ENCODE measurements around the gene FPGS.
"Not testable (repeated sequence)": the region's sequence is repeated elsewhere in the genome, so short reads cannot be mapped to it uniquely, and the experiment has no call there.

Gene FPGS, protein sequence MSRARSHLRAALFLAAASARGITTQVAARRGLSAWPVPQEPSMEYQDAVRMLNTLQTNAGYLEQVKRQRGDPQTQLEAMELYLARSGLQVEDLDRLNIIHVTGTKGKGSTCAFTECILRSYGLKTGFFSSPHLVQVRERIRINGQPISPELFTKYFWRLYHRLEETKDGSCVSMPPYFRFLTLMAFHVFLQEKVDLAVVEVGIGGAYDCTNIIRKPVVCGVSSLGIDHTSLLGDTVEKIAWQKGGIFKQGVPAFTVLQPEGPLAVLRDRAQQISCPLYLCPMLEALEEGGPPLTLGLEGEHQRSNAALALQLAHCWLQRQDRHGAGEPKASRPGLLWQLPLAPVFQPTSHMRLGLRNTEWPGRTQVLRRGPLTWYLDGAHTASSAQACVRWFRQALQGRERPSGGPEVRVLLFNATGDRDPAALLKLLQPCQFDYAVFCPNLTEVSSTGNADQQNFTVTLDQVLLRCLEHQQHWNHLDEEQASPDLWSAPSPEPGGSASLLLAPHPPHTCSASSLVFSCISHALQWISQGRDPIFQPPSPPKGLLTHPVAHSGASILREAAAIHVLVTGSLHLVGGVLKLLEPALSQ

DNA sequence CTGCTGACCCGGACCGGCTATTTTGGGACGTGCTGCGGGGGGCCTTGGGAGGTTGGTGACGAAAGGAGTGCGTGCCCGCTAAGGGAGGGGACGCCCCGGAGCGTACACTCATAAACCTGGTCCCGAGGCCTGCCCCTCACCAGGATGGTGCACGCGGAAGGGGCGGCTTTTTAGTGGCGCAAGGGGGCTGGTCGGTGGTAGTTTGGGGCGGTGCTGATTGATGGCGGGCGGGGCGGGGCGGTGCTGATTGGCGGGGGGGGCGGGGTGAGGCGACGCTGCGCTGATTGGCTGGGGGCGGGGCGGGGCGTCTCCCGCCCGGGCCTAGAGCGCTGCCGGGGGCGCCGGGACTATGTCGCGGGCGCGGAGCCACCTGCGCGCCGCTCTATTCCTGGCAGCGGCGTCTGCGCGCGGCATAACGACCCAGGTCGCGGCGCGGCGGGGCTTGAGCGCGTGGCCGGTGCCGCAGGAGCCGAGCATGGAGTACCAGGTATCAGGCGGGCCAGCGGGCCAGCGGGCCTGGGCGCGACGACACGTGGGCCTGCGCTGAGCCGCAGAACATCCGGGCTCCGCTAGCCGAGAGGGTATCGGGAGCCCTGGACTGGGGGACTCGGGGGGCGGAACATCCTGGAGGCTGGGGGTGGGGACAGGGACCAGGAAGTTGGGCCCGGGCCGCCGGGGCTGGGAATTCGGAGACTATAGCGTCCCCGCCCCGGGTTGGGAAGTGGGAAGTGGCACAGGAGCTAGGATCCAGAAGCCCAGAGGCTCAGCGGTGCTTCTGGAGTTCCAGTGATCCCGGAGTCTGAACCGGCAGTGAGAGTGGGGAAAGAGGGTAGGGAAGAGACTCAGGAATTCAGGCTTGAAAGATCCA, at the start of gene FPGS:
TSS of gene FPGS (plus strand) at position 307 of the 868 bp plus-strand sequence. CDS start at position 350, 43 bp downstream.
- DNase-seq: peak; percentile 87

DNA sequence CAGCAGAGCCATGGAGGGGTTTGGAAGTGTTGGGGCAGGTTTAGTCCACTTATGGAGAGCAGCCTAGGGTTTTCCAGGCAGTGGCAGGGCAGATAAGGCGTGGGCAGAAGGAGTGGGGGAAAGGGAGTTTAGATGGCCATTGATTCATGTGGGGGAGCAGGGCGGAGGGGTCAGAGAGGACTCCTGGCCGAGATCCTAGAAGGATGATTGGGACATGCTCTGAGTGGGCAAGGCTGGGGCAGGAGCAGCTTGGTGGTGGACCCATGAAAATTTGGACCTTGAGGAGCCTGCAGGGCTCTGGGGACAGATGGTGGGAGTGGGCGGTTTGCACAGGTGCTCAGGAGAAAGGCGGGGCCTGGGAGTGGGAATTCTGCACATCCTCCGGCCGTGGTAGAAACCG, 49.5 kb upstream of the FPGS start:
- no peak for DNase-seq

DNA sequence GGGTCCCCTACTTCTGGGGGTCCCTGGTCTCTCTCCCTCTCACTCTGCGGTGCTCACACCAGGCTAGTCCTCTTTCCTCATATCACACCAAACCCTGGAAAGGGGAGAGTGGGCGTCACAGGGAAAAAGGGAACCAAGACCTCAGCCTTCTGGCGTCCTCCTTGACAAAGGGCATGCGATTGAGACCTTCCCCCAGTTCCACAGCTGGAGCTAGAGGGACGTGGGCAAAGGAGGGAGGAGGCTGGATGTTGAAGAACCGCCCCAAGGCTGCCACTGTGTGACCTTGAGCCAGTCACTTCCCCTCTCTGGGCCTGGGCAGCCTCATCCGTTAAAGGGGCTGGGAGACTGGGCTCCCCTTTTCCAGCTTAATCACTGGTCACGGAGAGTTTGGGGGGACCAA, 49.1 kb upstream of the FPGS start:
- DNase-seq: no peak

DNA sequence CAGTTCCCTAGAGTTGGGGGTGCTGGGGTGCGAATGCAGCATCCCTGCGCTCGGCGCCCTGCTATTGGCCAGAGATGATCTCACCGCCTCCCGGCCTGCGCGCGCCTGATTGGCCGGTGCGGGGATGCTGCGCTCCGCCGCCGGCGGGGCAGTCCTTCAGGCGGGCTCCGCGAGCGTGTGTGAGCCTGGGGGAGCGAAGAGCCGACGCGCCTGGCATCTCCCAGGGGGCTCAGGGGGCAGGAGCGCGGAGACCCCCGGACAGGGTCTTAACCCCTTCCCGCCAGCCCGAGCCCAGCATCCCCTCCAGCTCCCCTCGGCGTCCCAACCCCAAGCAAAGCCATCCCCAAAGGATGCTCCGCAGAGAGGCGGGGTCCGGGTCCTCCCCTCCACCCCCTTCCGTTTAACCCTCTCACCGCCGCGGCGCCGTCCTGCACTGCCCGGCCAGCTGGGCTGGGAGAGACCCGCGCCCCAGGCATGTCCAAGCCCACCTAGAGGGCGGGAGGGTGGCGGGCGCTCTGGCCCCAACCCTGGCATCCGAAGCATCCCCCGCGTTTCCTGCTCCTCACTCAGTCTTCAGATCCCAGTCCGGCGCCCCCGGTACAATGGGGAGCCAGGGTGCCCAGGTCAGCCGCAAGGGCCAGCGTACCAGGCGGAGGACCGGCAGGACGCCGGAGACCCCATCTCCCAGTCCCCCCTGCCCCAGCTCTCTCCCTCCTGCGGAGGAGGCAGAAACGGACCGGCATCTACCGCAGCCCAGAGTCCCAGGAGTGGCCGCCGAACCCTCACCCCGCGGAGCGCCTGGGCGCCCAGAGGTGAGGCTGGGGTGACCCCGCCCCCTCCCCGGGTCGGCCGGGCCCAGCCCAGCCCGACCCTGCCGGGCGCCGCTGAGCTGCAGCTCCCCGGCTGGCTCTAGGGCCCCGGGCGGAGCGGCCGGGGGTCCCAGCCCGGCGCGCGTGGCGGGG, 48.3 kb upstream of the FPGS start:
- DNase-seq: peak; percentile 28

DNA sequence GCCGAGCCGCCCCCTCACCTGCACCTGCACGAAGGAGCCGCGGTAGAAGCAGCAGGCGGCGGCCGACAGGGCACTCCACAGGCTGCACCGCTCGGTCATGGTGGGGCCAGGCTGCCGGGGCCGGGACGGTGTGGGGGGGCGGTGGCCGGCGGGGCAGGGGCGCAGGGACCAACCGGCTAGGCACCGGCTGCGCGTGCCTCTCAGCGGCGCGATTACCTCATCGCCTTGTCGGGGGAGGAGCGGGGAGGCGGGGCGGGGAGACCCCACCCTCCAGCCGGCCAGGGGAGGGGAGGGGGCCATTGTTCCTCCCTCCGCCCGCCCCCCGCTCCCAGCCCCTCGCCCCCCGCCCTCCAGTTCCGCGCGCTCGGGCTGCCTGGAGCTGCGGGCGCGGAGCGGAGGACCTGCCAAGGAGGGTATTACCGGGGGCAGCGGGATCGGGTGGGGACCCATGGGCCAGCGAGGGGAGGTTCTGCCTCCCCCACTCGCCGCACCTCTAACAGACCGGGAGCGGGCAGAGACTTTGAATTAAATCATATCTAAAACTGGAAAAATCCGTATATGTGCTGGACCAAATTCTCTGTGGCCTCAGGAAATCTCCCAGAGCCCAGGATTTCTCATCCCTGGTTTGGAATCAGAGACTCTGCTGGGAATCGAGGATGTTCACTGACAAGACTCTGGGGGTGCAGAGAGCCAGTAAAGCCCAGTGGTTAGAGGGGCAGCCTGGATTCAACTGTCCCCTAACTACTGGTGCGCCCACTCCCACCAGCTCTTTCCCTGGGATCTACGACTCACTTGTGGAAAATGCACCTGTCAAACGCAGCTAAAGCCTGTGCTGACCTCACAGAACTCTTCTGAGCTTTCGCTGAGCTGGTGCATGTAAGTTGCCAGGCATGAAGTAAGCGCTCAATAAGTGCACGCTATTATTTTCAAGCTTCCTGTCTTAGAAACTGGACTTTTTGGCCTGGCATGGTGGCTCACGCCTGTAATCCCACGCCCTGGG, 47.3 kb upstream of the FPGS start:
- DNase-seq: peak; percentile 17

DNA sequence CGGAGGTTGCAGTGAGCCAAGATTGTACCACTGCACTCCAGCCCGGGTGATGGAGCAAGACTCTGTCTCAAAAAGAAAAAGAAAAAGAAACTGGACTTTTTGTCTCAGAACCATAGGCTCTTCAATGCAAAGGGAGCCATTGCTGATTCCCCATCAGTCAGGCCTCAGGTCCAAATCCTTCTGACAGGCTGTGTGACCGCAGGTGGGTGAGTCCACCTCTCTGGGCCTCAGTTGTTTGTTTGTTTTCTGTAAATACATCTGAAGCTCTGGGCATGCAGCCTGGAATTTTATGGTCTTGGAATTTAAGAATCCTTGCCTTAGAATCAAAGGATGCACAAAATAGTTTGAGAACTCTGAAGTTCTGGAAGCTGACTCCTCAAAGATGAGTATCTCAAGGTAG, 46.4 kb upstream of the FPGS start:
- DNase-seq: no peak

DNA sequence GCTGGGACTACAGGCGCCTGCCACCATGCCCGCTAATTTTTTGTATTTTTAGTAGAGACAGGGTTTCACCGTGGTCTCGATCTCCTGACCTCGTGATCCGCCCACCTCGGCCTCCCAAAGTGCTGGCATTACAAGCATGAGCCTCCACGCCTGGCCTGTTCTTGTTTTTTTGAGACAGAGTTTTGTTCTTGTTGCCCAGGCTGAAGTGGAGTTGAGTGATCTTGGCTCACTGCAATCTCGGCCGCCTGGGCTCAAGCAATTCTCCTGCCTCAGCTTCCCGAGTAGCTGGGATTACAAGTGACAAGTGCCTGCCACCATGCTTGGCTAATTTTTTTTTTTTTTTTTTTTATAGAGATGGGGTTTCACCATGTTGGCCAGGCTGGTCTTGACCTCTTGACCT, 45.9 kb upstream of the FPGS start:
- DNase-seq: not testable (repeated sequence)

DNA sequence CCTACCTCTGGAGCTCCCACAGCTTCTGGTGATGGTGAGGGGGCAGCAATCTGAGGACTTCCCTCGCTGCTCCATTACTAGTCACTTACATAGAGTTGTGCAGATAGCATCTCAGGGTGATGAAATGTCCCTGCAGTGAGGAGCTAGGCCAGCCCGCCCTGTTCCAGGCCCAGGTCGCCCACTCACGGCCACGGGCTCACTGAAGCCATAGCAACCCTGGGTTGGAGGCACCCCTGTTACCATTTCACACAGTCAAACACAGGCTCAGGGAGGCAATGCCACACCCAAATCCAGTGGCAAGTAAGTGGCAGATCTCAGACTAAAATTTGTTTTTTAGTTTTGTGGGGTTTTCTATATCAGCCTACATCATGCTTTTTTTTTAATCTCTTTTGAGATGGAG, 43.8 kb upstream of the FPGS start:
- DNase-seq: no peak

DNA sequence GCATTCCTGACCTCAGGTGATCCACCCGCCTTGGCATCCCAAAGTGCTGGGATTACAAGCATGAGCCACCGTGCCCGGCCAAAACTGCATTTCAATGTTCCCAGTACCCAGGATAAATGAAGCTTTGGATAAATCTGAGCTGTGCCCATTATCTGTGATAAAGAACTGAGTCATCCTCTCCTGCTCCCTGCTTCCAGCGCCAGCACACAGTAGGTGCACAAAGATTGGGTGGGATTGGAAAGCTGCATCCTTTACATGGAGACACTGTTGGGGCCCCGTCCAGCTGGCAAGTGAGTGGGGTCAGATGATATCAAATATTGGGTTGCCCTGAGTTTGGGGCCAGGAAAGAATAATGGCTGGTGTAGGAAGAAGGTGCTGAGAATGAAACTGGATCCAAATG, 41.6 kb upstream of the FPGS start:
- DNase-seq: peak; percentile 4

DNA sequence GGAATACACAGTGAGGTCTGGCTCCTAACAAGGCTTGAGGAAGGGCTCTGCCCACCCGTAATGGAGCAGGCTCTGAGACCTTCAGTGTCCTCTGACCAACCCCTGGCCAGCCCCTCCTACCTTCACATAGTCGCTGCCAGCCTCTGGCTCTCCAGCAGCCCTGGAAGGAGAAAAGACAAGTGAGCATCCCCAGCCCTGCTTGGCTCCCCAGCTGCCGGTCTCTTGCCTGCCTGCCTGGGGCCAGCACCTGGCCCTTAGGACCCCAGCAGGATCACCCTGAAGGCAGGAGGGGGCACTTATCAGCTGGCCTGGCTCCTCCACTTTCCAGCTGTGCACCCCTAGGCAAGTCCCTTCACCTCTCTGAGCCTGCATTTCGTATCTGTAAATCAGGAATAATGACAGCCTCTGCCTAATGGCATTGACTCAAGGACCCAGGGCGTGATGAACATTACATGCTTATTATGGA, 41.2 kb upstream of the FPGS start:
- DNase-seq: no peak

DNA sequence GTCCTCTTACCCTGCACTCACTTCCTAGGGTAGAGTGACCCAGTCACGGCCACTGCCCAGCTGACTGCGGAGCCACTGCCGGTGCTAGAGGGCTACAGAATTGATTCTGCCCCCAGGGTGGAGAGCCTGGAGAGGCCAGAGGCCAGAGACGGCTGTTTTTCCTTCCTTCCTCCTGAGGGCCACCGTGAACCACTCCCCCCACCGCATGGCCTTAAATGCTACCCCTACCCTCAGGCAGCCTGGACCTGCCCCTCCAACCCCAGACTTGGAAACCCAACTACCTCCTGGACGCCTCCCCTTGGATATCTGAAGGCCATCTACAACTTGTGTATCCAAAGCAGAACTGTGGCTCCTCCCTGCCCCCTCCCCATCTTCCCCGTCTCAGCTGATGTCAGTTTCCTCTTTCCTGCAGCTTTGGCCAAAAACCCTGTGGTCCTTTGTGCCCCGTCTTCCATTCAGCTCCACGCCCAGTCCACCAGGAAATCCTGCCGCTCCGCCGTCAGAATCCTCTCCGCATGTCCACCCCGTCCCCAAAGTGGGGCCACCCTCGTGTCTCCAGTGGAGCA, 40.5 kb upstream of the FPGS start:
- DNase-seq: no peak

DNA sequence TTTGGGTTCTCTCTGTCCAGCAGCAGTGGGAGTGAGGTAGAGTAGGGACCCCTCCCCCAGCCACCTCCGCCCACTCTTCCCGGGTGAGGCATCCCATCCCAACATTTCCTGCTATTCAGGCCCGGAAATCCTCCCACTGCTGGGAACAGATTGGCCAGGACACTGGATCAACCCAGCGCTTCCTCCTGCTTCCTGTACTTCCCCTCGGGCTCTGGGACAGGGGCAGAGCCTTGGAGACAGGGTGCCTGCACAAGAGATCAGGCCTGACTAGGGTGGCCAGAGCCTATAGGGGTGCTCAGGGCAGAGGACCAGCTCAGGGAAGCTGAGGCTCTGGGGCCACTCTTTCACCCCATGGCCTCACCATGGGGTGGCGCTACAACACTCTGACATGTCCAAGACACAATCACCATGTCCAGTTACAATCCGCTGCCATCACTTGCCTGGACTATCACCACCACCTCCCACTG, 38.7 kb upstream of the FPGS start:
- DNase-seq: no peak

DNA sequence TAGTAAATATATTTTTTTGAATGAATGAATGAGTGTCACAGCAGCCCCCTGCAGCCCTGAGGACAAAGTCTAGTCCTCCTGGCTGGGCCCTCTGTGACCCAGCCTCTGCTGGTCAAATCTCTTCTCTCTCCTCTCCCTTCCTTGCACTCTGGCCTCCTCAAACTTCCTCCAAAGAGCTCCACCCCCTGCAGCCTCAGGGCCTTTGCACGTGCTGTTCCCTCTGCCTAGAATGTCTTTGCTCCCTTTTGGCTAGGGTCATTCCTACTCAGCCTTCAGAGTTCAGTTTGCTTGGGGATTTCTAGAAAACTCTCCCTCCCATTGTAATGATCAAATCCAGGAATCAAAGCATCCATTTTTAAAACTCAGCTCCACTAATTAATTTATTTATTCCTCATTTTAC, 37.3 kb upstream of the FPGS start:
- no peak for DNase-seq

DNA sequence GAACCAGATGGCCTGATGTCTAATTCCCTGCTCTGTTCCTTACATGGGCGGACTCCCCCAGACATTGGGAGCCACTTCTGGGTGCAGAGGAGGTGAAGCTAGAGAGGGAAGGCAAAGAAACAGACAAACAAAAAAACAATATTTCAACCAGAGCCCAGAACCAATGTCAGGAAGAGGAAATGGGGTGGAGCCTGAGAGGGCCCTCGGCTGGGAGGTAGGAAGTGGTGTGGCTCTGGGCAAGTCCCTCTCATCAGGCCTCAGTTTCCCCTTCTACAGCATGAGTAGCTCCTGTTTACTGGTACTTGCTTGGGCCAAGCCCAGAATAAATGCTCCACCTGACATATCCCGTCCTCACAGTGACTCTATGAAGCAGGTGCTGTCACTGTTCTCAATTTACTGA, 35.3 kb upstream of the FPGS start:
- DNase-seq: no peak

DNA sequence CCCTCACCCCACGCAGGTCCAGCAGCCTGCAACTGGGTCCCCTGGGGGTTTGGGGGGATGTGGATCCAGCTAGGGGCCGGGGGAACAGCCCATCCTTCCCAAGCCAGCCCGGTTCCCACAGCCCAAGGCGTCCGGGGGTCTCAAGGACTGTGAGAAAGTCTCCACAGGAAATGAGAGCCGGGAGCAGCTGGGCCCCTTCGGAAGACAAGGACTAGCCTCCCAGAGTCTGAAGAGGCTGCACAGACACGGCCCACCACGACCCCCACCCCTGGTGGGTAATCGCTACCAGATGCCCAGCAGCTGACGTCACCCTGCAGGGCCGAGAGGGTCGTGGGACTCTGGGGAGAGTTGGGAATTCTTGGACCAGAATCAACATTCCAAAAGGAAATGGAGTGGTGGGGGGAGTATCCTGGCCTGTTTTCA, 34.8 kb upstream of the FPGS start:
- no peak for DNase-seq

DNA sequence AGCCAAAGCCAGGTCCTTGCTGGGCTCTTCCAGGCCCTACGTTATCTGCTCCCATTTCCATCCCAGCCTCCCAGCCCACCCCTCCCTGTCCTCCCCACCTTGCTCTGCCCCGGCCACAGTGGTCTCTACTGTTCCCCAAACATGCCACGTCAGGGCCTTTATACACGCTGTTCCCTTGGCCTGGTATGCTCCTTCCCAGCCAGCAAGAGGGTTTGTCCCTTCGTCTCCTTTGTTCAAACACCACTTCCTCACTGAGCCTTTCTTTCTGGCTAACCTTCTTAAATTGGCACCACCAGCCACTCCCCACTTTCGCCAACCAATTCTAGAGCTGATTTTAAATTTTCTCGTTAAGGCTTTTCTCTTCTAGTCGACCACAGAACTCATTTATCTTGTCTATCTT, 34.0 kb upstream of the FPGS start:
- no peak for DNase-seq

DNA sequence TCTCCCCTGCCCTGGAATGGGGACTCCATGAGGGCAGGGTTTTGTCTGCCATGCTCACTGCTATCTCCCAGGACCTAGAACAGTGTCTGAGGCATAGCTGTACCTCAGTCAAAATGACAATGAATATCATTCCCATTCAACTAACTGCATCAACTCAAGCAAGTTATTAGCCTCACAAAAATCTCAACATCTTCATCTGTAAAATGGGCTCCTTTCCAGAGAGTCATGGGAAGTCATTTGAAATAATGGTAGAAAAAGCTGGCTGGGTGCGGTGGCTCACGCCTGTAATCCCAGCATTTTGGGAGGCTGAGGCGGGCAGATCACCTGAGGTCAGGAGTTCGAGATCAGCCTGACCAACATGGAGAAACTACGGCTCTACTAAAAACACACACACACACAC, 33.6 kb upstream of the FPGS start:
- no peak for DNase-seq

DNA sequence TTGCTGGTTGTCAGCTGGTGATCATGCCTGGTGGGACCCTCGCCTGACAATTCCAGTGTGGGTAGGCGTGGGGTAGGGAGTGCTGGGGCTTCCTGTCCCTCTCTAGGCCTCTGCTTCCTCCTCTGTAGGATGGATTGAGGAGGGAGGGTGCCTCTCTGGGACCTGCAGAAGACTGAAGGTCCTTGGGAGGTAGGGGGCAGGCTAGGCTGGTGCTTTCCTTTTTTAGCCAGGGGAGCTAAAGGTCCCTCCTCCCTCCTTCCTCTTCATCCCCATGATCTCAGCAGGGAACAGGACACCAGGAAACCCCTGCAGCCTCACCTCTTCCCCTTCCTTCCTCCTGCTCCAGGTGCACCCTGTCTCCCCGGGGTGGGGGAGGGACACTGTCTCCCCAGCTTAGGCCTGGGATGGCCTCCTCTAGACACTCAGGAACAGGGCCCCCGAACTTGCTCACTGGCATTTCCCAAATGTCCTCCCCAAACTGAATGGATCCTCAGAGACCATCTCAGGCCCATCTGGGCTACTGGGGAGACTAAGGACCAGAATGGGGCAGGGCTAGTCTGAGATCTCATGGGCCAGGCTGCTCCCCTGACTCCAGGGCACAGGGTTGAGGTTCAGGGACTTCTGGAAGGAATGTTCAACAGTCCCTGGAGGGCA, 32.6 kb upstream of the FPGS start:
- DNase-seq: no peak

DNA sequence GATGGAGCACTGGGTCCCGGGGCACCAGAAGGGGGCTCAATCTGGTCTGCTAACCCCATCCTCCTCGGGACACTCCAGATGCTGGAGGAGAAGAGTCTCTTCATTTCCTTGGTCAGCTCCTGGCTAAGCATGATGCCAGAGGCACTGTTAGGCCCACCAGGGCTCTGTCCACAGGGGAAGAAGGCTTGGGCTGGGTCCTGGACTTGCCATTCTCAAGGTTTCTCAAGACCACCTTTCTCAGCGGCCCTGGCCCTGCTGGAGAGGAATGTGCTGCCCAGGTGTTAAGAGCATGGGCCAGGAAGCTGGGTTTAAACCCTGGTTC, 32.1 kb upstream of the FPGS start:
- DNase-seq: no peak

DNA sequence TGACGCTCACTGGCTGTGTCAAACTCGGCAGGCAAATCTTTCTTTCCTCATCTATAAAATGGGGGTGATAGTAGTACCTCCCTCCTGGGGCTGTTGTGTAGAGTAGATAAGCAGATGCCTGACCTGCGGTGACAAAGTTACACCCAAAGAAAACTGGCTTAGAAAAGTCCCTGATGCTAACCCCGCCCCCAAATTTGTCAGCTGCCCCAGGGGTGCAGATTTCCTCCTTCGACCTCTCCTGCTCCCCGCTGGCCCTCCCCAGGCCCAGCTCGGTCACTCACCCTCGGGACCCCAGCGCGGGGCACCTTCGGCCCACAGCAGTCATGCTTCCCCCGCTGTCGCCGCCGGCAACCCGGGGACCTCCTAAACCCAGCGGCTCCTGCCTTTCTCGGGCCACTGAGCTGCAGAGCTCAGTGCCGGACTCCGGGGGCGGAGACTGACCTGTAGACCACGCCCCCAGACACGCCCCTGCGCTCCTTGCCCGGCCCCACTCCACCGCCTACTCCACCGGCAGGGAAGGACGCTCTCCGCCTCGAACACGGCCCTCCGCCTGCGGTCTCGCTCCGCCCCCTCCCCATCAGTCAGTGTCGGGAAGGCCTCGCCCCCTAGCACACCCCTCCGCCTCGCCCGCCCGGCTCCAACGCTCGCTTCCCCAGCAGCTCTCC, 31.6 kb upstream of the FPGS start:
- DNase-seq: peak; percentile 93

Measured in DMS79 treated with DMSO at 0.1 percent for 48 hours (cell line).